ENCODE results near the gene NR2F1-AS1.

The NR2F1-AS1 gene

DNA sequence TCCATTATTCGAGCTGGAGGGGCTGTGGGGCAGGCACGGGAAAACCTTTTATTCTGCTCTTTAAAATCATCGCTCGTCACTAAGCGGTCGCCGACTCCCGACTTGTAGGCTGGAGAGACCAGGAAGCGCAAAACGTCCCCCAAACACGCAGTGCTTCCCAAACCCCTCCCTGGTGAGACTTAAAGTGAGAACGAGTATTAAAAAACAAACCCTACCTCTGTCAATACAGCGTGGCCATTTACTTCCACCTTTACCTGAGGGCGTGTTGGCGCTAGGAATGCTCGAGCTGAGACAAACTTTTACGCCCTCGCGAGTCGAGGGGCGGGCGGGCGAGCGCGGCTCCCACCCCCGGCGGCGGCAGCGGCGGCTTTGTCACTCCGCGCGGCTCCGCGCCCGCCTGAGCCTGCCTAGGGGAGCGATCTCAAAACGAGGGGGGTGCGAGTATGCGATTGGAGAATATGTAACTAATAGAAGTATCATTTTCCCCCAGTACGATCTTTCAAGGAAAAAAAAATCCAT lies at the start of gene NR2F1-AS1:
NR2F1-AS1 (minus strand) TSS at position 293 of the 519 bp plus-strand sequence.
- TF ChIP-seq, protein P1, sequence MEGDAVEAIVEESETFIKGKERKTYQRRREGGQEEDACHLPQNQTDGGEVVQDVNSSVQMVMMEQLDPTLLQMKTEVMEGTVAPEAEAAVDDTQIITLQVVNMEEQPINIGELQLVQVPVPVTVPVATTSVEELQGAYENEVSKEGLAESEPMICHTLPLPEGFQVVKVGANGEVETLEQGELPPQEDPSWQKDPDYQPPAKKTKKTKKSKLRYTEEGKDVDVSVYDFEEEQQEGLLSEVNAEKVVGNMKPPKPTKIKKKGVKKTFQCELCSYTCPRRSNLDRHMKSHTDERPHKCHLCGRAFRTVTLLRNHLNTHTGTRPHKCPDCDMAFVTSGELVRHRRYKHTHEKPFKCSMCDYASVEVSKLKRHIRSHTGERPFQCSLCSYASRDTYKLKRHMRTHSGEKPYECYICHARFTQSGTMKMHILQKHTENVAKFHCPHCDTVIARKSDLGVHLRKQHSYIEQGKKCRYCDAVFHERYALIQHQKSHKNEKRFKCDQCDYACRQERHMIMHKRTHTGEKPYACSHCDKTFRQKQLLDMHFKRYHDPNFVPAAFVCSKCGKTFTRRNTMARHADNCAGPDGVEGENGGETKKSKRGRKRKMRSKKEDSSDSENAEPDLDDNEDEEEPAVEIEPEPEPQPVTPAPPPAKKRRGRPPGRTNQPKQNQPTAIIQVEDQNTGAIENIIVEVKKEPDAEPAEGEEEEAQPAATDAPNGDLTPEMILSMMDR (IDR thresholded peaks at IDR 0.05; ENCODE audit: insufficient read depth, low read depth, low read length, missing control alignments) = no peak
- DNase-seq (ENCODE audit: low read depth) = peak; percentile 39
- H3K4me3 ChIP-seq (ENCODE audit: low read length) = peak within 1 kb of the TSS; percentile 59

- no peak for DNase-seq (ENCODE audit: low read depth)
- no peak overlapping the region for H3K4me3 ChIP-seq (ENCODE audit: low read length)
- TF ChIP-seq, protein P1 (IDR thresholded peaks at IDR 0.05; ENCODE audit: insufficient read depth, low read depth, low read length, missing control alignments) = no peak
Observed at GRCh38 chr5:93626801-93627200, 45.8 kb upstream of the NR2F1-AS1 start.

DNA sequence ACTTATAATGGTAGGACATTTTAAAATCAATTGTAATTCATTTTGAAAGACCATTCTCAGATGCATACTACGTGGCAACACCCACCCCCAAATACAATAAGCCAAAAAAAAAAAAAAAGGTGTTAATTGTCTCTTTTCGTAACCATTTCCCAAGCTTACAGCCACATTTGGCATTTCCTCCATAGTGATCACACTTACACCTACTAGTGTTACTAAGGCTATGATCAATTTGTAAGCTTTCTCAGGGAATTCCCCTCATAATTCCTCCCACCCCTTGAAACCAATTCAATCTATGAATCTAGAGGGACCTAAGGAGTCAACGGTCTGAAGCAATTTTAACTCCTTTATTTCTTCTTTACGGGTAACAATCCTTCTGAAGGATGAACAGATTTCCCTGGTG lies 42.1 kb upstream of the NR2F1-AS1 start:
- no peak overlapping the region for H3K4me3 ChIP-seq (ENCODE audit: low read length)
- DNase-seq (ENCODE audit: low read depth) = no peak
- TF ChIP-seq, protein P1 (IDR thresholded peaks at IDR 0.05; ENCODE audit: insufficient read depth, low read depth, low read length, missing control alignments) = no peak

DNA sequence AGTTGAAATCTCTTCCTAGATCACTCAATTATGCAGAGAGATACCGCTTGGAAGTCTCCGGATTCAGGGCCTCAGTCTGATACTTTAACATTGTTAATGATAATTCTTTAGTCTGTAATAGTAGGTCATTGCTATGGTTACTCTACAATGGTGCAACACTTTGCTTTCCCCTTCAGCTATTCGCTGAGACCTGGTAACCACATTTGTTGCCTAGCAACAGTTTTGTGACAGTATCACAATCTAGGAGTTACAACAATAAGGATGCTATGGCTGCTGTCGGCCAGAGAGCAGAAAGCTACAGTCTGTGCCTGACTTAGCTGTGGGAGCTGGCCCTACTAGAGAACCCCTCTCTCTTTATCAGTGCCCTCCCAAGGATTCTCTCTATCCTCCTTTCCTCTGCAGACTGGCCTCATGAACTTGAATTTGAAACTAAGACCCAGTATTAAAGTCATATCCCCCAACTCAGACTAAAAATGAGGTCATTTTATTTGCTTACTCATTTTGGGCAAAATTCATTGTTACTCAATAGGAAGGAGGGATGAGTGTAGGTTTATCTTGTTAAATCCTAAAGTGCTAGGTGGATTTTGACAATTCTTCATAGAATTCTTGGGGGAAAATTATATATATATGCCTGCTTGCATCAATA lies 41.3 kb upstream of the NR2F1-AS1 start:
- peak; percentile 19 for DNase-seq (ENCODE audit: low read depth)
- TF ChIP-seq, protein P1 (IDR thresholded peaks at IDR 0.05; ENCODE audit: insufficient read depth, low read depth, low read length, missing control alignments) = no peak
- no peak overlapping the region for H3K4me3 ChIP-seq (ENCODE audit: low read length)

- TF ChIP-seq, protein P1 (IDR thresholded peaks at IDR 0.05; ENCODE audit: insufficient read depth, low read depth, low read length, missing control alignments) = no peak
- DNase-seq (ENCODE audit: low read depth) = peak; percentile 18
Observed at GRCh38 chr5:93621327-93621798, 40.3 kb upstream of the NR2F1-AS1 start.

GRCh38 chr5:93620487-93621326 lies 39.7 kb upstream of the NR2F1-AS1 start:
- peak; percentile 77 for DNase-seq (ENCODE audit: low read depth)
- TF ChIP-seq, protein P1 (IDR thresholded peaks at IDR 0.05; ENCODE audit: insufficient read depth, low read depth, low read length, missing control alignments) = peak; percentile 6
- H3K4me3 ChIP-seq (ENCODE audit: low read length) = peak overlapping the region; percentile 54

More at GRCh38 chr5:93621327-93621798, 40.3 kb upstream of the NR2F1-AS1 start:
- H3K4me3 ChIP-seq (ENCODE audit: low read length) = peak overlapping the region; percentile 54
